Chondrocyte (in vitro differentiated cells): Measurements from ENCODE around the gene ARHGAP32. TPM values are rescaled to one million over a fixed set of nuclear protein-coding genes. Genes with fewer than 3 reads are reported as not detected.

ENCODE experiments used
- DNase-seq: peaks from one replicate; pipeline ENCODE4 v3.0.0; 2021; ENCODE audit warnings: mixed read lengths, low spot score
- H3K27ac Mint-ChIP-seq: one replicate; pipeline ENCODE4 v1.8.0; 2021; ENCODE audit warnings: mild to moderate bottlenecking, moderate library complexity, mixed read lengths; ENCODE audit not compliant: unreplicated experiment
- H3K27me3 Mint-ChIP-seq: 2 replicates; pipeline ENCODE4 v1.8.0; 2021; ENCODE audit warnings: low read depth, mixed read lengths
- H3K36me3 Mint-ChIP-seq: 2 replicates; pipeline ENCODE4 v1.8.0; 2021; ENCODE audit warnings: low read depth, mixed read lengths
- H3K4me1 Mint-ChIP-seq: 2 replicates; pipeline ENCODE4 v1.8.0; 2021; ENCODE audit warnings: low read depth, mild to moderate bottlenecking, mixed read lengths
- H3K4me3 Mint-ChIP-seq: one replicate; pipeline ENCODE4 v1.8.0; 2021; ENCODE audit warnings: mild to moderate bottlenecking, moderate library complexity, mixed read lengths; ENCODE audit not compliant: unreplicated experiment
- H3K9me3 Mint-ChIP-seq: 2 replicates; pipeline ENCODE4 v1.8.0; 2021; ENCODE audit warnings: low read depth, mixed read lengths
- CTCF ChIP-seq: fragments of 200-600 bp; sonication (generic); IDR thresholded peaks from 2 replicates; pipeline ENCODE4 v1.5.0; 2021; ENCODE audit warnings: antibody characterized with exemption, mild to moderate bottlenecking, moderate library complexity
- total RNA-seq: library from RNA; stranded (reverse); gene quantifications from 3 replicates; pipeline ENCODE4 v1.2.1, GENCODE V29; 2021

The ARHGAP32 gene
- total RNA-seq, 1 donor from 2014 or later, result 15.8 TPM

GRCh38 chr11:128941573-128942271 is 250.4 kb downstream of the ARHGAP32 start:
- Mint-ChIP-seq H3K4me3 (no peak overlapping the region), H3K27me3 (peaks cover 9% of the 10 kb centered on the region), H3K9me3 (no peaks in the 10 kb centered on the region), H3K4me1 (peaks cover 4% of the 10 kb centered on the region), H3K27ac (no peak overlapping the region), H3K36me3 (no peaks in the 10 kb centered on the region)
- no peak for TF ChIP-seq CTCF
- no peak for DNase-seq

- Mint-ChIP-seq H3K4me3 (no peak overlapping the region), H3K4me1 (peaks cover 4% of the 10 kb centered on the region), H3K9me3 (no peaks in the 10 kb centered on the region), H3K27ac (no peak overlapping the region), H3K36me3 (no peaks in the 10 kb centered on the region), H3K27me3 (peaks cover 9% of the 10 kb centered on the region)
- TF ChIP-seq CTCF, result no peak
- no peak for DNase-seq
These were observed 251.0 kb downstream of the ARHGAP32 start for GRCh38 chr11:128941110-128941509.

DNA sequence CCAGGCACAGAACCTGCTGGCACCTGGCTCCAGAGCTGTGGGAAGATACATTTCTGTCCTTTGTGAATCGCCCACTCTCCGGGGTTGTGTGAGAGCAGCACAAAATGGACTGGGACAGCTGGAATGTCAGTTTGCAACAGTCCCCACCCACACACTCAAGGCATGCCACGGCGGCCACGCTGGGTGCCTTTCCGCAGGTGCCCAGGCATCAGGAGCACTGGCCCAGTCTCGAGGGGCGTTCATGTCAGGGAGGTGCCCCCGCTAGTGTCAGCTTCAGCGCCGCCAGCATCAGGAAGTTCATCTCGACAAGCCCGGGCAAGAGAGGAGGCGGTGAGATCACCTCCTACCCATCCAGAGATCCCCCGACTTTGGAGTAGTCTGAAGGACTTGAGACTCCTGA is 251.5 kb downstream of the ARHGAP32 start:
- Mint-ChIP-seq H3K9me3 (no peaks in the 10 kb centered on the region), H3K36me3 (no peaks in the 10 kb centered on the region), H3K27me3 (peaks cover 9% of the 10 kb centered on the region), H3K27ac (no peak overlapping the region), H3K4me3 (no peak overlapping the region), H3K4me1 (peaks cover 4% of the 10 kb centered on the region)
- no peak for DNase-seq
- no peak for TF ChIP-seq CTCF

GRCh38 chr11:128940156-128940555 is 252.0 kb downstream of the ARHGAP32 start:
- H3K36me3 Mint-ChIP-seq, result no peaks in the 10 kb centered on the region
- no peaks in the 10 kb centered on the region for H3K9me3 Mint-ChIP-seq
- H3K4me1 Mint-ChIP-seq, result peaks cover 4% of the 10 kb centered on the region
- H3K27me3 Mint-ChIP-seq, result peaks cover 9% of the 10 kb centered on the region
- no peak overlapping the region for H3K4me3 Mint-ChIP-seq
- DNase-seq, result no peak
- no peak overlapping the region for H3K27ac Mint-ChIP-seq
- no peak for TF ChIP-seq CTCF

- peaks cover 4% of the 10 kb centered on the region for H3K4me1 Mint-ChIP-seq
- no peaks in the 10 kb centered on the region for H3K36me3 Mint-ChIP-seq
- no peak overlapping the region for H3K27ac Mint-ChIP-seq
- no peak for DNase-seq
- peaks cover 9% of the 10 kb centered on the region for H3K27me3 Mint-ChIP-seq
- no peaks in the 10 kb centered on the region for H3K9me3 Mint-ChIP-seq
- no peak for TF ChIP-seq CTCF
- no peak overlapping the region for H3K4me3 Mint-ChIP-seq
These were observed 252.5 kb downstream of the ARHGAP32 start for GRCh38 chr11:128939591-128939990.
